GM19438 (cell line): ENCODE data around the gene PNP.
A peak's percentile ranks its signal among the peaks of the same experiment; 100 is the strongest.

Experiments used
- ATAC-seq: cut with Tn5 transposase; IDR thresholded peaks from one replicate; pipeline ENCODE4 v1.9.1; 2021; ENCODE audit warnings: low read depth; ENCODE audit not compliant: unreplicated experiment

Gene PNP

GRCh38 chr14:20454516-20455354, 14.5 kb upstream of the PNP start, which contains the start of the genes APEX1 and OSGEP:
TSS of gene APEX1 (plus strand) at chr14:20455226. CDS start at chr14:20455646, 420 bp downstream.
TSS of gene OSGEP (minus strand) at chr14:20454812. CDS start at chr14:20454683, 129 bp downstream.
- peak; percentile 86 for ATAC-seq

GRCh38 chr14:20455355-20456300, 13.6 kb upstream of the PNP start:
- peak; percentile 41 for ATAC-seq

- no peak for ATAC-seq
These were observed 12.2 kb upstream of the PNP start for GRCh38 chr14:20456971-20457370.

- ATAC-seq: no peak
These were observed 11.0 kb upstream of the PNP start for GRCh38 chr14:20458031-20458789.

- peak; percentile 2 for ATAC-seq
These were observed 8.6 kb upstream of the PNP start for GRCh38 chr14:20460458-20461224.

GRCh38 chr14:20461225-20462141, 7.7 kb upstream of the PNP start, which contains the start of gene PIP4P1:
TSS of gene PIP4P1 (minus strand) at chr14:20461434. CDS start at chr14:20461325, 109 bp downstream.
- peak; percentile 94 for ATAC-seq

GRCh38 chr14:20468764-20469241, 403 bp upstream of the PNP start:
- no peak for ATAC-seq

GRCh38 chr14:20469890-20470602, 840 bp downstream of the PNP start:
- ATAC-seq: peak; percentile 36

GRCh38 chr14:20470603-20470901, 1.3 kb downstream of the PNP start:
- no peak for ATAC-seq

- ATAC-seq: no peak
These were observed 3.4 kb downstream of the PNP start for GRCh38 chr14:20472536-20473169.

- ATAC-seq: no peak
These were observed 7.6 kb downstream of the PNP start for GRCh38 chr14:20476776-20477175.

GRCh38 chr14:20477211-20477876, 8.1 kb downstream of the PNP start:
- ATAC-seq: no peak

GRCh38 chr14:20478894-20479293, 9.7 kb downstream of the PNP start:
- ATAC-seq: no peak

GRCh38 chr14:20482382-20482781, 13.2 kb downstream of the PNP start:
- no peak for ATAC-seq

- no peak for ATAC-seq
These were observed 16.7 kb downstream of the PNP start for GRCh38 chr14:20485900-20486299.

- ATAC-seq: no peak
These were observed 17.6 kb downstream of the PNP start for GRCh38 chr14:20486684-20487395.

- ATAC-seq: no peak
These were observed 18.2 kb downstream of the PNP start for GRCh38 chr14:20487396-20487725.
